SK-N-SH (cell line): ENCODE measurements around the gene TMEM92. TPM values are rescaled to one million over a fixed set of nuclear protein-coding genes. Genes with fewer than 3 reads are reported as not detected.

Source experiments
- CTCF ChIA-PET: fragments of 300-600, 350-600 bp; formaldehyde crosslinking; extraction: SDS; loops from one replicate; lab custom pipeline; 2021; lab: Yijun Ruan, JAX
- POLR2A ChIA-PET: fragments of 350-600 bp; sonication (Branson Sonifier 250); formaldehyde crosslinking; extraction: SDS; loops from one replicate; lab custom pipeline; 2020; ENCODE audit warnings: antibody characterized with exemption, inconsistent platforms; lab: Yijun Ruan, JAX
- DNase-seq: peaks from one replicate; pipeline ENCODE4 v3.0.0; 2012
- H2AFZ ChIP-seq: fragments of 200-600 bp; sonication (generic); 2 replicates; pipeline ENCODE4 v1.8.1; 2016; ENCODE audit warnings: antibody characterized with exemption, mild to moderate bottlenecking, low read depth
- H3F3A ChIP-seq: fragments of 200-600 bp; sonication (generic); replicated peaks from 2 replicates; pipeline ENCODE3; 2016; ENCODE audit warnings: antibody characterized with exemption, mild to moderate bottlenecking; ENCODE audit not compliant: insufficient read depth
- H3K27ac ChIP-seq, 2 experiments: fragments of 200-500 bp in 1 of 2; fragments of 200-600 bp in 1 of 2; sonication (Bioruptor generic) in 1 of 2; sonication (generic), shearing (Covaris generic) in 1 of 2; 2 replicates each; pipeline versions ENCODE4 v1.5.1 to v1.6.1; 2014 to 2016; ENCODE audit warnings: low read depth in 2 of 2, inconsistent platforms in 1 of 2, low read length in 1 of 2, mild to moderate bottlenecking in 1 of 2, mixed read lengths in 1 of 2
- H3K27me3 ChIP-seq: fragments of 200-600 bp; sonication (generic), shearing (Covaris generic); 2 replicates; pipeline ENCODE4 v1.6.1; 2016; ENCODE audit warnings: mixed run types; ENCODE audit not compliant: insufficient read depth
- H3K36me3 ChIP-seq, 2 experiments: fragments of 200-500 bp in 1 of 2; fragments of 200-600 bp in 1 of 2; sonication (Bioruptor generic) in 1 of 2; sonication (generic) in 1 of 2; replicated peaks in 1 of 2; 2 replicates each; pipeline versions ENCODE3 to v1.5.1; 2014 to 2016; ENCODE audit warnings: low read length in 1 of 2, mild to moderate bottlenecking in 1 of 2; ENCODE audit not compliant: insufficient read depth in 2 of 2, control insufficient read depth in 1 of 2
- H3K4me1 ChIP-seq, 2 experiments: fragments of 200-500 bp in 1 of 2; fragments of 200-600 bp in 1 of 2; sonication (Bioruptor generic) in 1 of 2; sonication (generic), shearing (Covaris generic) in 1 of 2; 2 replicates each; pipeline versions ENCODE4 v1.5.1 to v1.6.1; 2014 to 2016; ENCODE audit warnings: low read depth in 1 of 2, low read length in 1 of 2, mixed run types in 1 of 2; ENCODE audit not compliant: insufficient read depth in 2 of 2, control insufficient read depth in 1 of 2
- H3K4me2 ChIP-seq: fragments of 200-600 bp; sonication (generic), shearing (Covaris generic); 2 replicates; pipeline ENCODE4 v1.6.1; 2017; ENCODE audit warnings: mixed run types
- H3K4me3 ChIP-seq, 2 experiments: fragments of 200-500 bp in 1 of 2; fragments of 200-600 bp in 1 of 2; sonication (Bioruptor generic) in 1 of 2; sonication (generic), shearing (Covaris generic) in 1 of 2; 2 replicates each; pipeline versions ENCODE4 v1.5.1 to v1.8.1; 2014 to 2016; ENCODE audit warnings: low read depth in 2 of 2, inconsistent platforms in 1 of 2, low read length in 1 of 2, mild to moderate bottlenecking in 1 of 2, mixed read lengths in 1 of 2, moderate library complexity in 1 of 2
- H3K79me2 ChIP-seq: fragments of 200-600 bp; sonication (generic); 2 replicates; pipeline ENCODE4 v1.8.1; 2017; ENCODE audit warnings: mild to moderate bottlenecking; ENCODE audit not compliant: insufficient read depth
- H3K9ac ChIP-seq: fragments of 200-600 bp; sonication (generic); 2 replicates; pipeline ENCODE4 v1.6.1; 2017; ENCODE audit warnings: mixed run types
- H3K9me2 ChIP-seq: fragments of 200-600 bp; sonication (generic); 2 replicates; pipeline ENCODE4 v1.6.1; 2017; ENCODE audit warnings: mixed run types
- H3K9me3 ChIP-seq: fragments of 200-600 bp; sonication (generic); 2 replicates; pipeline ENCODE4 v1.6.1; 2017; ENCODE audit warnings: mixed run types, mild to moderate bottlenecking, moderate library complexity
- H4K20me1 ChIP-seq: fragments of 200-600 bp; sonication (generic); 2 replicates; pipeline ENCODE4 v1.6.1; 2017; ENCODE audit warnings: mild to moderate bottlenecking, mixed run types; ENCODE audit not compliant: insufficient read depth
- EP300 ChIP-seq, 2 experiments: IDR thresholded peaks; 2 replicates each; pipeline versions ENCODE4 v1.4.0 to v1.6.1; 2012; ENCODE audit warnings: borderline replicate concordance in 1 of 2, low read depth in 1 of 2, low read length in 1 of 2
- FOSL2 ChIP-seq: IDR thresholded peaks from 2 replicates; pipeline ENCODE4 v1.4.0; 2012; ENCODE audit warnings: low read depth, mild to moderate bottlenecking, moderate library complexity, borderline replicate concordance
- FOXJ3 ChIP-seq: sonication (generic); formaldehyde crosslinking; IDR thresholded peaks from 2 replicates; pipeline ENCODE4 v1.5.1; 2020; ENCODE audit warnings: mild to moderate bottlenecking, missing genetic modification reagents
- FOXM1 ChIP-seq: IDR thresholded peaks from 2 replicates; pipeline ENCODE4 v1.4.0; 2012; ENCODE audit warnings: low read depth, mild to moderate bottlenecking
- GATA2 ChIP-seq: sonication (generic); formaldehyde crosslinking; IDR thresholded peaks from 2 replicates; pipeline ENCODE4 v1.5.0; 2020; ENCODE audit warnings: mild to moderate bottlenecking, missing genetic modification reagents
- MEF2A ChIP-seq: IDR thresholded peaks from 2 replicates; pipeline ENCODE4 v1.4.0; 2012; ENCODE audit warnings: low read depth, borderline replicate concordance
- NRF1 ChIP-seq: IDR thresholded peaks from 2 replicates; pipeline ENCODE4 v1.6.1; 2012; ENCODE audit warnings: low read depth, mild to moderate bottlenecking, low read length
- POLR2AphosphoS5 ChIP-seq: IDR thresholded peaks from 2 replicates; pipeline ENCODE4 v1.6.1; 2012; ENCODE audit warnings: low read depth, low read length
- SIN3A ChIP-seq: IDR thresholded peaks from 2 replicates; pipeline ENCODE4 v1.6.1; 2012; ENCODE audit warnings: low read depth, mild to moderate bottlenecking, low read length, moderate library complexity, borderline replicate concordance
- SMC3 ChIP-seq: IDR thresholded peaks from 2 replicates; pipeline ENCODE4 v1.6.1; 2012; ENCODE audit warnings: low read depth, low read length, improper control_type of control experiment
- TAF1 ChIP-seq: IDR thresholded peaks from 2 replicates; pipeline ENCODE4 v1.6.1; 2012; ENCODE audit warnings: low read depth, mild to moderate bottlenecking, low read length, moderate library complexity, borderline replicate concordance
- TCF12 ChIP-seq: IDR thresholded peaks from 2 replicates; pipeline ENCODE4 v1.4.0; 2012
- TEAD4 ChIP-seq: IDR thresholded peaks from 2 replicates; pipeline ENCODE4 v1.4.0; 2012; ENCODE audit warnings: mild to moderate bottlenecking, borderline replicate concordance; ENCODE audit not compliant: insufficient read depth
- WGBS: methylation state at CpG from one replicate; pipeline ENCODE4 v1.1.6; 2017; ENCODE audit warnings: low lambda C conversion rate; 5-methylcytosine and 5-hydroxymethylcytosine counted together
- polyA plus RNA-seq, 3 experiments: library from polyadenylated mRNA; depleted of rRNA; stranded (reverse); fragments of >200 nt; gene quantifications; 2 replicates each; pipeline ENCODE4 v1.2.3, GENCODE V29; 2012
- TF ChIP-seq, protein P1 (sequence below): IDR thresholded peaks from 2 replicates; pipeline ENCODE4; 2012
- TF ChIP-seq, protein P2 (sequence below): IDR thresholded peaks from 2 replicates; pipeline ENCODE4 v1.6.1; 2012; ENCODE audit warnings: mild to moderate bottlenecking, low read depth, low read length, moderate library complexity
- TF ChIP-seq, protein P3 (sequence below): fragments of 200-600 bp; sonication (generic); IDR thresholded peaks from 2 replicates; pipeline ENCODE4 v1.6.1; 2017; ENCODE audit warnings: antibody characterized with exemption, mild to moderate bottlenecking, moderate library complexity
- TF ChIP-seq, protein P4 (sequence below): IDR thresholded peaks from 2 replicates; pipeline ENCODE4 v1.4.0; 2012; ENCODE audit warnings: low read depth

The TMEM92 gene
- polyA plus RNA-seq, 1 of the 3 experiments (the other 2 are of a cell fraction): 0.46 TPM

DNA sequence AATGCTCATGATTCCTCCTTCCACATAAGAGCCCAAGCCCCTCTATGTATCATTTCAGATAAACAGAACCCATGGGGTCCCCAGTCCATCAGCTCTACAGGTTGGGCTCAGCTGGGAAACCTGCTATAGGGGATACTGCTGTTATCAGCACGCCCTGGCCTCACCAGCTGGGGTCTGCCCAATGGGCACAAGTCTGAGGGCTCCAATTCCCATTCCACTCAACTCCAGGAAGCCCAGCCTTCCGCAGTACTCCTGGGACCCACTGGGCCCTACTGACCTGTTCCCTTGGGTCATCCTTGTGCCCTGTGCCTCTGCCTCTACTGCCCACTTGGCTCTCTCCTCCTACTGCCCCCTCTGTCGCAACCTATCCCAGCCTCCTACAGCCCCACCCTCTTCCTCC is 55.5 kb downstream of the TMEM92 start:
- no peak for DNase-seq
- POLR2A ChIA-PET: interaction anchor here (1.1 kb wide), 1 partner anchor 17 kb away, joined by 3 read pairs; no protein-coding TSS in a partner anchor
- H3K4me3 ChIP-seq: no peak overlapping the region
- H3K9me3 ChIP-seq: no peaks in the 10 kb centered on the region
- H3K9ac ChIP-seq: no peak overlapping the region
- H3K9me2 ChIP-seq: no peaks in the 10 kb centered on the region
- H3K27ac ChIP-seq: no peak overlapping the region
- H3F3A ChIP-seq: peaks cover 11% of the 10 kb centered on the region
- no peaks in the 10 kb centered on the region for H3K27me3 ChIP-seq
- H3K36me3 ChIP-seq: no peaks in the 10 kb centered on the region
- H3K4me2 ChIP-seq: no peak overlapping the region
- TF ChIP-seq POLR2AphosphoS5 (no peak), TAF1 (no peak)
- TF ChIP-seq, protein P1, sequence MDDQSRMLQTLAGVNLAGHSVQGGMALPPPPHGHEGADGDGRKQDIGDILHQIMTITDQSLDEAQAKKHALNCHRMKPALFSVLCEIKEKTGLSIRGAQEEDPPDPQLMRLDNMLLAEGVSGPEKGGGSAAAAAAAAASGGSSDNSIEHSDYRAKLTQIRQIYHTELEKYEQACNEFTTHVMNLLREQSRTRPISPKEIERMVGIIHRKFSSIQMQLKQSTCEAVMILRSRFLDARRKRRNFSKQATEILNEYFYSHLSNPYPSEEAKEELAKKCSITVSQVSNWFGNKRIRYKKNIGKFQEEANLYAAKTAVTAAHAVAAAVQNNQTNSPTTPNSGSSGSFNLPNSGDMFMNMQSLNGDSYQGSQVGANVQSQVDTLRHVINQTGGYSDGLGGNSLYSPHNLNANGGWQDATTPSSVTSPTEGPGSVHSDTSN: no peak
- H3K79me2 ChIP-seq: no peaks in the 10 kb centered on the region
- H2AFZ ChIP-seq: no peak overlapping the region
- H4K20me1 ChIP-seq: no peaks in the 10 kb centered on the region
- CTCF ChIA-PET: interaction anchor here (1.2 to 2.0 kb wide), 4 partner anchors 32 to 236 kb away, joined by 3 to 5 read pairs (median 3); partner anchors contain the start of gene COL1A1
- H3K4me1 ChIP-seq: peaks cover 0 to 14% of the 10 kb centered on the region in 2 experiments; a peak in 3 of 4 replicates
- 89% methylated on average over 3 of the region's 3 CpGs for WGBS

DNA sequence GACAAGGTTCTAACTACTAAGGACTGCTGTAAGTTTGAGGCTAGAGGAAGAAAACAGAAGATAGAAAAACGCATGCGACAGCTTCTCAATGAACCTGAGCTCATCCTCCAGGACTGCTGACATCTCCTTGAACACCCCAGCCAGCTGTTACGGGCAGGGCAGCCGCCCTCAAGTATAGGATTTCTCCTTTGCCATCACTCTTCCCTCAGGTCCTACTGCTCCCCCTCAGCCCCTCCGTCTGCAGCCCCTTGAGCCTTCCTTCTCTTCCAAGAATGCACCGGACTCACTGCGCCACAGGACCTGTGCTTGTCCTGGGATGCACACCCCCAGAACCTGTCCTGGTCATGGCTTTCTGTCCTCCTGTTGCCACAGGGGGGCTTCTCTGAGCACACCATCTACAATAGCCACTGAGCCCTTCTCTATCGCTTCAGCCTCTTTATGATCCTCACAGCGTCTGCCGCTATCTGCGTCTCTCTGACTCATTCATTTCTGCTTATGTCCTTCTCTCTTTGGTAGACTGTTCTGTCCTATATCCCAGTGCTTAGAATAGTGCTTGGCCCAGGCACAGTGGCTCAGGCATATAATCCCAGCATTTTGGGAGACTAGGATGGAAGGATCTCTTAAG is 56.0 kb downstream of the TMEM92 start:
- Histone ChIP-seq H4K20me1 (no peaks in the 10 kb centered on the region), H3K27ac (no peak overlapping the region), H3K4me3 (no peak overlapping the region), H3K79me2 (no peaks in the 10 kb centered on the region), H3K4me2 (no peak overlapping the region), H3F3A (peaks cover 11% of the 10 kb centered on the region), H2AFZ (no peak overlapping the region), H3K36me3 (no peaks in the 10 kb centered on the region), H3K9ac (no peak overlapping the region), H3K9me3 (no peaks in the 10 kb centered on the region), H3K9me2 (no peaks in the 10 kb centered on the region), H3K4me1 (peaks cover 0 to 14% of the 10 kb centered on the region in 2 experiments; a peak in 3 of 4 replicates), H3K27me3 (no peaks in the 10 kb centered on the region)
- ChIA-PET CTCF (interaction anchor here (0.6 to 2.0 kb wide), 6 partner anchors 19 to 236 kb away, joined by 3 to 7 read pairs (median 4); no protein-coding TSS in a partner anchor), POLR2A (no interaction called here)
- no peak for DNase-seq
- WGBS: 96% methylated on average over 11 of the region's 11 CpGs
- TF ChIP-seq FOXJ3 (CRISPR knock-in tag) (no peak), SMC3 (no peak), FOXM1 (no peak), NRF1 (no peak), FOSL2 (no peak), POLR2AphosphoS5 (no peak), TCF12 (no peak), EP300 (IDR thresholded peaks at IDR 0.05; ENCODE audit: borderline replicate concordance in 1 of 2, low read depth in 1 of 2, low read length in 1 of 2) (no peak), SIN3A (no peak), GATA2 (no peak), MEF2A (no peak), TEAD4 (no peak)
- TF ChIP-seq, protein P2, sequence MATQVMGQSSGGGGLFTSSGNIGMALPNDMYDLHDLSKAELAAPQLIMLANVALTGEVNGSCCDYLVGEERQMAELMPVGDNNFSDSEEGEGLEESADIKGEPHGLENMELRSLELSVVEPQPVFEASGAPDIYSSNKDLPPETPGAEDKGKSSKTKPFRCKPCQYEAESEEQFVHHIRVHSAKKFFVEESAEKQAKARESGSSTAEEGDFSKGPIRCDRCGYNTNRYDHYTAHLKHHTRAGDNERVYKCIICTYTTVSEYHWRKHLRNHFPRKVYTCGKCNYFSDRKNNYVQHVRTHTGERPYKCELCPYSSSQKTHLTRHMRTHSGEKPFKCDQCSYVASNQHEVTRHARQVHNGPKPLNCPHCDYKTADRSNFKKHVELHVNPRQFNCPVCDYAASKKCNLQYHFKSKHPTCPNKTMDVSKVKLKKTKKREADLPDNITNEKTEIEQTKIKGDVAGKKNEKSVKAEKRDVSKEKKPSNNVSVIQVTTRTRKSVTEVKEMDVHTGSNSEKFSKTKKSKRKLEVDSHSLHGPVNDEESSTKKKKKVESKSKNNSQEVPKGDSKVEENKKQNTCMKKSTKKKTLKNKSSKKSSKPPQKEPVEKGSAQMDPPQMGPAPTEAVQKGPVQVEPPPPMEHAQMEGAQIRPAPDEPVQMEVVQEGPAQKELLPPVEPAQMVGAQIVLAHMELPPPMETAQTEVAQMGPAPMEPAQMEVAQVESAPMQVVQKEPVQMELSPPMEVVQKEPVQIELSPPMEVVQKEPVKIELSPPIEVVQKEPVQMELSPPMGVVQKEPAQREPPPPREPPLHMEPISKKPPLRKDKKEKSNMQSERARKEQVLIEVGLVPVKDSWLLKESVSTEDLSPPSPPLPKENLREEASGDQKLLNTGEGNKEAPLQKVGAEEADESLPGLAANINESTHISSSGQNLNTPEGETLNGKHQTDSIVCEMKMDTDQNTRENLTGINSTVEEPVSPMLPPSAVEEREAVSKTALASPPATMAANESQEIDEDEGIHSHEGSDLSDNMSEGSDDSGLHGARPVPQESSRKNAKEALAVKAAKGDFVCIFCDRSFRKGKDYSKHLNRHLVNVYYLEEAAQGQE: no peak
- TF ChIP-seq, protein P1: no peak
- TF ChIP-seq, protein P3, sequence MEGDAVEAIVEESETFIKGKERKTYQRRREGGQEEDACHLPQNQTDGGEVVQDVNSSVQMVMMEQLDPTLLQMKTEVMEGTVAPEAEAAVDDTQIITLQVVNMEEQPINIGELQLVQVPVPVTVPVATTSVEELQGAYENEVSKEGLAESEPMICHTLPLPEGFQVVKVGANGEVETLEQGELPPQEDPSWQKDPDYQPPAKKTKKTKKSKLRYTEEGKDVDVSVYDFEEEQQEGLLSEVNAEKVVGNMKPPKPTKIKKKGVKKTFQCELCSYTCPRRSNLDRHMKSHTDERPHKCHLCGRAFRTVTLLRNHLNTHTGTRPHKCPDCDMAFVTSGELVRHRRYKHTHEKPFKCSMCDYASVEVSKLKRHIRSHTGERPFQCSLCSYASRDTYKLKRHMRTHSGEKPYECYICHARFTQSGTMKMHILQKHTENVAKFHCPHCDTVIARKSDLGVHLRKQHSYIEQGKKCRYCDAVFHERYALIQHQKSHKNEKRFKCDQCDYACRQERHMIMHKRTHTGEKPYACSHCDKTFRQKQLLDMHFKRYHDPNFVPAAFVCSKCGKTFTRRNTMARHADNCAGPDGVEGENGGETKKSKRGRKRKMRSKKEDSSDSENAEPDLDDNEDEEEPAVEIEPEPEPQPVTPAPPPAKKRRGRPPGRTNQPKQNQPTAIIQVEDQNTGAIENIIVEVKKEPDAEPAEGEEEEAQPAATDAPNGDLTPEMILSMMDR: no peak
- TF ChIP-seq, protein P4, sequence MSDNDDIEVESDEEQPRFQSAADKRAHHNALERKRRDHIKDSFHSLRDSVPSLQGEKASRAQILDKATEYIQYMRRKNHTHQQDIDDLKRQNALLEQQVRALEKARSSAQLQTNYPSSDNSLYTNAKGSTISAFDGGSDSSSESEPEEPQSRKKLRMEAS: no peak
